Stimulated activated CD8-positive, alpha-beta memory T cell treated with anti-CD3 and anti-CD28 coated beads, Interleukin-4, amount 100 ng/mL, for 24 hours (primary cell): ENCODE results near the gene LPP.

Experiments used
- DNase-seq: peaks from one replicate; pipeline ENCODE4 v3.0.0-alpha.2; 2020; ENCODE audit warnings: low read depth

Gene LPP

GRCh38 chr3:188362405-188362831 lies 208.5 kb downstream of the LPP start:
- DNase-seq = no peak

- no peak for DNase-seq
These were observed 211.2 kb downstream of the LPP start for GRCh38 chr3:188365184-188365583.

- no peak for DNase-seq
These were observed 212.2 kb downstream of the LPP start for GRCh38 chr3:188365988-188366698.

- no peak for DNase-seq
These were observed 213.7 kb downstream of the LPP start for GRCh38 chr3:188367678-188368077.

- DNase-seq = no peak
These were observed 215.6 kb downstream of the LPP start for GRCh38 chr3:188369526-188369925.

- DNase-seq = no peak
These were observed 216.3 kb downstream of the LPP start for GRCh38 chr3:188370081-188370830.

GRCh38 chr3:188378786-188379185 lies 224.8 kb downstream of the LPP start:
- no peak for DNase-seq

GRCh38 chr3:188380252-188380651 lies 226.3 kb downstream of the LPP start:
- DNase-seq = no peak

GRCh38 chr3:188380722-188381121 lies 226.8 kb downstream of the LPP start:
- DNase-seq = no peak

GRCh38 chr3:188383748-188384147 lies 229.8 kb downstream of the LPP start:
- DNase-seq = no peak

- DNase-seq = no peak
These were observed 231.3 kb downstream of the LPP start for GRCh38 chr3:188385295-188385694.

- peak; percentile 11 for DNase-seq
These were observed 235.9 kb downstream of the LPP start for GRCh38 chr3:188389711-188390342.

- no peak for DNase-seq
These were observed 236.4 kb downstream of the LPP start for GRCh38 chr3:188390343-188390718.

GRCh38 chr3:188390775-188391443 lies 237.0 kb downstream of the LPP start:
- DNase-seq = no peak

GRCh38 chr3:188391592-188391991 lies 237.6 kb downstream of the LPP start:
- no peak for DNase-seq

GRCh38 chr3:188392076-188392475 lies 238.1 kb downstream of the LPP start:
- DNase-seq = no peak

- no peak for DNase-seq
These were observed 240.7 kb downstream of the LPP start for GRCh38 chr3:188394623-188395022.

- no peak for DNase-seq
These were observed 242.3 kb downstream of the LPP start for GRCh38 chr3:188396251-188396650.

- no peak for DNase-seq
These were observed 242.9 kb downstream of the LPP start for GRCh38 chr3:188396900-188397299.

- no peak for DNase-seq
These were observed 244.1 kb downstream of the LPP start for GRCh38 chr3:188397766-188398705.

GRCh38 chr3:188400494-188401243 lies 246.7 kb downstream of the LPP start:
- no peak for DNase-seq
